ENCODE data around the gene PRDM16. TPM values are rescaled to one million over a fixed set of nuclear protein-coding genes. Genes with fewer than 3 reads are reported as not detected.

The PRDM16 gene
- total RNA-seq, 1 experiment from 2014 or later = 1.6 TPM

GRCh38 chr1:3137111-3138100, 68.4 kb downstream of the PRDM16 start (continued):
- no peak for TF ChIP-seq ATF2 (CRISPR knock-in tag; IDR thresholded peaks at IDR 0.05; ENCODE audit: borderline replicate concordance, low read depth)
- no peak for TF ChIP-seq OVOL2 (CRISPR knock-in tag; IDR thresholded peaks at IDR 0.05; ENCODE audit: borderline replicate concordance)
- no peak for TF ChIP-seq EMX1 (CRISPR knock-in tag; IDR thresholded peaks at IDR 0.05)
- no peak for TF ChIP-seq AR (CRISPR knock-in tag; IDR thresholded peaks at IDR 0.05)
- TF ChIP-seq E2F4 (CRISPR knock-in tag; IDR thresholded peaks at IDR 0.05; ENCODE audit: borderline replicate concordance, low read depth) = no peak
- TF ChIP-seq TEAD4 (CRISPR knock-in tag; IDR thresholded peaks at IDR 0.05) = no peak
- no peak for TF ChIP-seq PREB (CRISPR knock-in tag; IDR thresholded peaks at IDR 0.05; ENCODE audit: borderline replicate concordance)
- no peak for TF ChIP-seq ATF3 (CRISPR knock-in tag; conservative IDR thresholded peaks at IDR 0.05)
- no peak for TF ChIP-seq NFE2L1 (CRISPR knock-in tag; IDR thresholded peaks at IDR 0.05)
- TF ChIP-seq KAT7 (CRISPR knock-in tag; IDR thresholded peaks at IDR 0.05; ENCODE audit: borderline replicate concordance) = no peak
- no peak for TF ChIP-seq FOXJ3 (CRISPR knock-in tag; IDR thresholded peaks at IDR 0.05; ENCODE audit: borderline replicate concordance)
- TF ChIP-seq SP1 (CRISPR knock-in tag; conservative IDR thresholded peaks at IDR 0.05) = no peak

- CTCF ChIA-PET = no interaction called here
- H3K27ac Mint-ChIP-seq = no peak overlapping the region
- H3K9me3 Mint-ChIP-seq = no peaks in the 10 kb centered on the region
- ATAC-seq (no peak), DNase-seq (ENCODE audit: low spot score) (no peak)
- no peaks in the 10 kb centered on the region for H3K27me3 Mint-ChIP-seq (ENCODE audit: low read depth)
- no peak overlapping the region for H3K4me3 Mint-ChIP-seq
- POLR2A ChIA-PET = no interaction called here
- H3K36me3 Mint-ChIP-seq = no peaks in the 10 kb centered on the region
- no peaks in the 10 kb centered on the region for H3K4me1 Mint-ChIP-seq
- TF ChIP-seq NFYB (CRISPR knock-in tag; conservative IDR thresholded peaks at IDR 0.05; ENCODE audit: low read depth) = no peak
- no peak for TF ChIP-seq MAX (CRISPR knock-in tag; IDR thresholded peaks at IDR 0.05)
- no peak for TF ChIP-seq OVOL2 (CRISPR knock-in tag; IDR thresholded peaks at IDR 0.05; ENCODE audit: borderline replicate concordance)
- TF ChIP-seq CREB1 (CRISPR knock-in tag; IDR thresholded peaks at IDR 0.05) = no peak
- no peak for TF ChIP-seq CDX4 (CRISPR knock-in tag; IDR thresholded peaks at IDR 0.05; ENCODE audit: borderline replicate concordance)
- TF ChIP-seq PRDM15 (CRISPR knock-in tag; IDR thresholded peaks at IDR 0.05) = no peak
- TF ChIP-seq E2F4 (CRISPR knock-in tag; IDR thresholded peaks at IDR 0.05; ENCODE audit: borderline replicate concordance, low read depth) = no peak
- TF ChIP-seq SOX15 (CRISPR knock-in tag; IDR thresholded peaks at IDR 0.05) = no peak
- no peak for TF ChIP-seq GRHL2 (CRISPR knock-in tag; IDR thresholded peaks at IDR 0.05; ENCODE audit: insufficient replicate concordance, severe bottlenecking)
Observed at GRCh38 chr1:3138623-3139151, 69.7 kb downstream of the PRDM16 start.
